HG02678 (cell line): ENCODE results near the gene SLC6A1.

Source experiments
- ATAC-seq: cut with Tn5 transposase; IDR thresholded peaks from one replicate; pipeline ENCODE4 v1.9.1; 2021; ENCODE audit warnings: mild to moderate bottlenecking, moderate library complexity; ENCODE audit not compliant: unreplicated experiment

SLC6A1 gene

DNA sequence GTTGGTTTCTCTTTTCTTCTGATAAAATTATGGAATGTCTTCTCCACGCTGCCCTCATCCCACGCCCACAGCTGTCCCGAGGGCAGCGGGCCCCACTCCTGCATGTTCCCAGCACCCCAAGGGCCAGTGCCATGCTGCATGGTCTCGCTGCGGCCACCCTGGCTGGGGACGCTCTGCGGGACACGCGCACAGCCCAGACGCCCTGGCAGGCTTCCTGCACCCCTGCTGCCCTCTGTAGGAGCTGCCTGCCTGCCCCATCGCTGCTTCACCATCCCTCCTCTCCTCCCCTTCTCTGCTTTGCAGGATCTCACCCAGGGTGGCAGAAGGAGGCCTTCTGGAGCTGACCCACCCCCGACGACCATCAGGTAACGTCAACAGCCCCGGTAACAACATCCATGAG is 22.8 kb downstream of the SLC6A1 start:
- no peak for ATAC-seq

DNA sequence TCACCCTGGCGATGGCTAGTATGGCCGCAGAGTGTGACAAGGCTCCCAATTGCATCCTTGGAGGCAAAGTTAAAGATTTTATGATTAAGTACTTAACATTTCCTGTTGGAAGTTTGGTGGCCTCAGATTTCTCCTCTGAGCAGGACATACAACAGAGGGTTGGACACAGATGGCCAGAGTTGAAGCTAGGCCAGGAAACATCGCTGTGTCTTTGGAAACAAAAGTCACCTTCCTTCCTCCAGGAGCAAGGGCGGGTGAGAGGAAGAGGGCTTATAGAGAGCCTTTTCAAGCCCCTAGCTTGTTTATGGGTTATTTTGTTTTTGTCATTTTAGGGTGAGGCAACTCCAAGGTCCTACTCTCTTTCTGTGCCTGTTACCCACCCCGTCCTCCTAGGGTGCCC is 24.2 kb downstream of the SLC6A1 start:
- ATAC-seq, result no peak

DNA sequence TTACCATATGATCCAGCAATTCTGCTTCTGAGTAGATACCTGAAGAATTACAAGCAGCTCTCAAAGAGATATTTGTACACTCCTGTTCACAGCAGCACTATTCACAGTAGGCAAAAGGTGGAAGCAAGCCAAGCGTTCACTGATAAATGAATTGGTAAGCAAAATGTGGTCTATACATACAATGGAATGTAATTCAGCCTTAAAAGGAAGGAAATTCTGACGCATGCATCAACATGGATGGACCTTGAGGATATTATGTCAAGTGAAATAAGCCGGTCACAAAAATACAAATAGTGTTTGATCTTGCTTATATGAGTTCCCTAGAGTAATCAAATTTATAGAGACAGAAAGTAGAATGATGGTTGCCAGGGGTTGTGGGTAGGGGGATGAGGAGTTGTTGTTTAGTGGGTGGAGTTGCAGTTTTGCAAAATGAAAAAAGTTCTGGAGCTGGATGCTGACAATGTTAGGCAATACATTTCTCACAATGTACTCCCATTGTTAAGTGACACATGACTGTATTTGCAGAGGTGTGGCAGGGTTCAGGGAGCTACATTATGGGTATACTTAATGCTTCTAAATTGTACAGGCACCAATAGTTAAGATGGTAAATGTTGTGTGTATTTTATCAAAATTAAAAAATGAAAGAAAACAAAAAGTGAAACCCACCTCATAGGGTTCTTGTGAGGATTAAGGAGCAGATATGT is 26.7 kb downstream of the SLC6A1 start:
- no peak for ATAC-seq

DNA sequence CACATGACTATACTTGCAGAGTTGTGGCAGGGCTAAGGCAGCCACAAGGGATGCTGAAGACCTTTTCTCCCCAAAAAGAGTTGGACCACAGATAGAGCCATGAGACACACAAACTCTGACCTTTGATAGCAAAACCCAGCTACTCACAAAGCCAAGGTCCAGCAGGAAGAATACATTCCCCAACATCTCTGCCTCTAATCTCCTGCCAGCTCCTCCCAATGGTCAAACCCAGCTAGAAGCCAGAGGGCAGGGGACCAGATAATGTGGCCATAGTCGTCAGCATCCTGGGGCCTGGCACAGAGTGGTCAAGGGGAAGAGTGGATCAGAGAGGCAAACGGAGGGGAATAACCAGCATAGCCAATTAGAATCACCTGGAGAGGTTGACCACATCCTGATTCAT is 28.2 kb downstream of the SLC6A1 start:
- ATAC-seq, result no peak

DNA sequence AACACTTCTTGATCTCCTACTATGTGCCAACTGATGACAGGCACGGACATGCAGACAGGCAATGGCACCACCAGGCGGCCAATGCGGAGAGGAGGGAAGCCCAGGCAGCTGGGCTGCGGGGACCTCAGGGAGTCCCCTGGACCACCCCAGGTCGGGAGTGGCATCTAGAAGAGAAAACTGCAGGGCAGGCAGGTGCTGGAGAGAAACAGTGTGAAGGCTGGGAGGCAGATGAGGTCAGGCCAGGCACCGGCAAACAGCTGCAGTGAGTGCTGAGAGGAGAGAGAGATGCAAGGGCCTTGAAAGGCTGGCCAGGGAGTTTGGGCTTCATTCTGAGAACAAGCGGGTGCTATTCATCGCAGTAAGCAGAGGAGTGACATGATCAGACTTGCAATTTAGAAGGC is 29.1 kb downstream of the SLC6A1 start:
- no peak for ATAC-seq

DNA sequence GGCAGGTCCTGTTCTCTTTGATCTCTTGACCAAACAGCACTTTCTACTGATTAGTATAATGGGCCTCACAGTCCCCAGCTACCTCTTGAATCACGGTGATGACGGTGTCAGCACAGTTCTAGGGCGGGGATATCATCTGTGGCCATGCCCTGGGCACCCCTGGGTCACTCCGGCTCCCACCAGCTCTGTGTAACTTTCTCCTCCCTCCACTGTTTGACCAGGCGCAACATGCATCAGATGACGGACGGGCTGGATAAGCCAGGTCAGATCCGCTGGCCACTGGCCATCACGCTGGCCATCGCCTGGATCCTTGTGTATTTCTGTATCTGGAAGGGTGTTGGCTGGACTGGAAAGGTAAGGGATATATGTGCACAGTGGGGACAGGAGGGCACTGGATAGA is 29.6 kb downstream of the SLC6A1 start:
- ATAC-seq, result no peak

- no peak for ATAC-seq
Measured at GRCh38 chr3:11024181-11024580, 31.6 kb downstream of the SLC6A1 start.

- no peak for ATAC-seq
Measured at GRCh38 chr3:11029948-11030347, 37.4 kb downstream of the SLC6A1 start.

GRCh38 chr3:11033871-11034270 is 41.3 kb downstream of the SLC6A1 start:
- no peak for ATAC-seq

DNA sequence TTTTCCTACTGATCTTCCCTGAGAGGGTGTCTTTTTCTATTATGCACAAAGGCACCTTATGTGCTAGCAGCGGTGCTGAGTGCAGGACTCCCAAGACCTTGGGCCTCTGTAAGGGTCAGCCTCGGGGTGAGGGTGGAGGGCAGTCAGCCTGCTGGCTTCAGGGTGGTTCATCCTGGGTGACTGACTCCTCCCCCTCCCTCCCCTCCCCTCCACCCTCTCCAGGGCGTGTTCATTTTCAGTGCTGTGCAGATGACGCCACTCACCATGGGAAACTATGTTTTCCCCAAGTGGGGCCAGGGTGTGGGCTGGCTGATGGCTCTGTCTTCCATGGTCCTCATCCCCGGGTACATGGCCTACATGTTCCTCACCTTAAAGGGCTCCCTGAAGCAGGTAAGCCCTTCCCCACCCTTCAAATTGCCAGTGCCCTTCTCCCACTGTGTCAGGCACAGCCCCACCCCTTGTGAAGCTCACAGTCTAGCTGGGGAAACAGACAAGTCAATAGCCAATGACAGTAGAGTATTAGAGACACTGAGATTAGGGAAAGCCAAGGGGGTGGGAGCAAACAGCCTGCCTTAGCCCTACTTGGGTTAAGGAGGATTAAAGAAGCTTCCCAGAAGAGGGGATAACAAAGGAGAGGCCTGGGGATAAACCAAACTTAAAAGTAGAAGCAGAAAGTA is 41.9 kb downstream of the SLC6A1 start:
- ATAC-seq, result no peak

- no peak for ATAC-seq
Measured at GRCh38 chr3:11035757-11036505, 43.4 kb downstream of the SLC6A1 start.

DNA sequence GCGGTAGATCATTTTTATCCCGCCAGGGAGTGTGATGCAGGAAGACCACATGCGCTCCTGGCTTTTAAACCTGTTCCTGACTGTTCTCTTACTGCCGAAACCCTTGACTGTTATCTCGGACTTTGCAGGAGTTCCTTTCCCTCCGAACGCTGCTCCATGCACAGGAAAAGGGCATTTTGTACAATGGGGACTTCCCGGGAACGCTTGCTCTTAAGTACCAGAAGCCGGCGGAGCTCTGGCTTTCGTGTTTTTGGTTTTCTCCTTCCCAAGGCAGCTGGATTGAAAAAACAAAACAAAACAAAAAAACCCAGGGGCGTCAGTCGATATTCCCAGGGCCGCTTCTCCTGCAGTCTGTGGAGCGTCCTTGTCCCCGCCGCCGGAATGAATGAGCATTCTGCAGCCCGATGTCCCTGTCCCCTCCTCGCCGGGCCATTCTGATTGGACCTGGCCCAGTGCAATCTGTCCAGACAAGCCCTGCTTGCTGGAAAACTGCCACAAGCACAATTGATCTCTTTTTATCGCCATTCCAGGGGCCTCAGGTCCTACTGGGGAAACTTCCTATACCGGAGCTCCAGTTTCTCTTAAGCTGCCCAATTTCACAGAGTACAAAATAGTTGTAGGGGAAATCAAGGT is 44.8 kb downstream of the SLC6A1 start:
- no peak for ATAC-seq

DNA sequence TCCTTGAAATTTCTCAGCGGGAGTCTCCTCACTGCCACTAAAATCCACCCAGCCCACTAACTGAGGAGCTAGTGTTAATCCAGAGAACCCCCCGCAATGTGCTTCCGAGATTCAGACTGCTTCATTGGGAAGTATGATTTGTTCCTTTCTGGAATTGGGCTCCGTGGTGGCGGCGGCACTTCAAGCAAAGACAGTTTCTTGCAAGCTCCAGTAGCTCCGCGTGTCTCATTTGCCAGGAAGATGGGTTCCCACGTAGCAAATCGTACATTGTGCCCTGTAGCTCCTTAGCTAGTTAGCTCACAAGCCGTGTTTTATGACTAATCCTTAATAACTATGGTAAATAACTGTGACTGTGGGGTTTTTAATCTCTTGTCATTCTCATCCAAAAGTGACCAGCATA is 45.4 kb downstream of the SLC6A1 start:
- no peak for ATAC-seq

DNA sequence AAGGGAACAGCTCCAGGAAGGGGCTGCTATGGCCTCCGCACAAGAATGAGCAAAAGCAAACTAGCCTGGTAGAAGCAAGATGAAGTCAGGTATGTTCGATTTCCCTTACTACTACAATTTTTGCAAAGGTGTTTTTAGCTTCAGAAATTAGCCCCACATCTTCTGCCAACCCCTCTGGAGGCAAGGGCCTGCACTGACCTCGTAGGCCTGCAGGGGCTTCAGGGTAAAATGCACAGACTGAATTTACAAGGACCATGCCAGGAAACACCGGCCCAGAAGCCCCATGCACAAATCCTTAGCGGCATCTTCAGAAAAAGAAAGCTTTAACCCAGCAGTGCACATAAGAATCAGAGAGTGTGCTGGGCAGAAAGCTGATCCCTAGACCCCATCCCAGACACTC is 53.0 kb downstream of the SLC6A1 start:
- no peak for ATAC-seq

DNA sequence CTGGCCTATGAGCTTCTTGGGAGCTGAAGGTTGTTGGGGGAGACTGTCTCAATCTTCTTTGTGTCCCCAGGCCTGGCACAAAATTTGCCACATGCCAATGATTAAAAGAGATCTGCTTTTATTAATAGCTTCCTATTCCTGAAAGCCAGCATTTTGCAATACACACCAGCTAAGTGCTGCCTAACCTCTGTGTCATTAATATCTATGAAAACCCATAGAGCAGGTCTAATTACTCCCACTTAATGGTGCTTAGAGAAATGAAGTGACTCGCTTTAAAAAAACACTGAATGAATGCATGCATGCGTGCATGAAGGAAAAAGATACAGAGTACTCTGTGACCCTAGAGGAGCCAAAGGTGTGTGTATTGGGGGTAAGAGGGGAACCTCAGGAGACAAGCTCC is 55.0 kb downstream of the SLC6A1 start:
- ATAC-seq, result no peak

- no peak for ATAC-seq
Measured at GRCh38 chr3:11050666-11051323, 58.2 kb downstream of the SLC6A1 start.

DNA sequence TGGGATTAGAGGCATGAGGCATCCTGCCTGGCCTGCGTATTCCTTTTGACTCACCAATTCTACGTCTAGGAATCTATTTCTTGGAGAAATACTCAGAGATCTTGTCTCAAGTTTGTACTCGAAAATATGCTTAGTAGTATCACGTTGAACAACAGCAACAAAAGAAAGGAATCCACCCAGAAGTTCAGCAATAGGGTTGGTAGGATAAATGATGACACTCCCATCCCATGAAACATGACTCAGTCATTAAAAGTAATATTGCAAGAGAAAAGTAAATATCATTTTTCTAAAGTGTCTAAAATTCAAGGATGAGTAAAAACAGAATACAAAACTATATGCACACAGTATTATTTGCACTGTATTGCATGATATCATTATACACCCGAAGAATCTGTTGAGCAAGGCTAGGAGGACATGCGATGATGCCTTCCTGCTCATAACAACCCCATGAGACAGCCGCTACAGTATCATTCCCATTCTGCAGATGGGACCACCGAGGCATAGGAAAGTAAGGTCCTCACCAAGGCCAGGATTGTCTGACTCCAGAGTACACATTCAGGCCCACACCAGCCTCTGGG is 61.5 kb downstream of the SLC6A1 start:
- no peak for ATAC-seq

- no peak for ATAC-seq
Measured at GRCh38 chr3:11054739-11055438, 62.3 kb downstream of the SLC6A1 start.

DNA sequence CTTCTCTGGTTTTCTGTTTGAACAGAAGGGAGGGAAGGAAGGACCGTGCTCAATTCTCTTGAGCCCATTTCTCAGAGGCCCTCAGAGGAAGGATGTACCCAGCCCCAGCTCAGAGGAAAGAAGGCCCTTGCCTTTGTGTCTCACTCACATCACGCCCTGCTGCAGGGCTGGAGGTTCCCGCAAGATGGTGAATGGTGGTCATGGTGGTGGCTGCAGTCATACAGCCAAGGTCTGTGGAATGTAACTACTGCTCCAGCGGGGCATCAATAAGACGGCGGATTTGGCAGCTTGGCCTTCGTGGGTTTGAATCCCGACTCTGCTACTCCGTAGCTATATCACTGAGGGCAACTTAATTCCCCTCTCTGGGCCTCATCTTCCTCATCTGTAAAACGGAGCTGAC is 62.9 kb downstream of the SLC6A1 start:
- ATAC-seq, result no peak

GRCh38 chr3:11056531-11057050 is 64.0 kb downstream of the SLC6A1 start:
- ATAC-seq, result no peak
